BJ (cell line): Measurements from ENCODE around the gene MARCHF6. TPM values are rescaled to one million over a fixed set of nuclear protein-coding genes. Genes with fewer than 3 reads are reported as not detected.
"Not testable (repeated sequence)": the region's sequence is repeated elsewhere in the genome, so short reads cannot be mapped to it uniquely, and the experiment has no call there.

ENCODE experiments used
- CTCF ChIA-PET: fragments of 350-600 bp; formaldehyde crosslinking; extraction: SDS; loops from one replicate; lab custom pipeline; 2021; ENCODE audit warnings: antibody characterized with exemption, inconsistent platforms; lab: Yijun Ruan, JAX
- POLR2A ChIA-PET: fragments of 300-600 bp; sonication (Branson Sonifier 250); formaldehyde crosslinking; extraction: SDS; loops from one replicate; lab custom pipeline; 2021; ENCODE audit warnings: antibody characterized with exemption; lab: Charles Lee
- DNase-seq: peaks from one replicate; pipeline ENCODE4 v3.0.0-alpha.2; 2011; ENCODE audit warnings: low read depth
- H3K27me3 ChIP-seq: 2 replicates; pipeline ENCODE4 v1.6.0; 2011; ENCODE audit warnings: low read length; ENCODE audit not compliant: control insufficient read depth, insufficient read depth
- H3K36me3 ChIP-seq: 2 replicates; pipeline ENCODE4 v1.5.1; 2011; ENCODE audit warnings: low read length; ENCODE audit not compliant: control insufficient read depth, insufficient read depth
- H3K4me3 ChIP-seq: 2 replicates; pipeline ENCODE4 v1.5.1; 2011; ENCODE audit warnings: low read depth, mild to moderate bottlenecking, control low read depth, low read length
- polyA plus RNA-seq: library from polyadenylated mRNA; depleted of rRNA; stranded (reverse); fragments of >200 nt; gene quantifications from 2 replicates; pipeline ENCODE4 v1.2.3, GENCODE V29; 2011
- TF ChIP-seq, protein P1 (sequence below): IDR thresholded peaks from 2 replicates; pipeline ENCODE4 v1.5.1; 2011; ENCODE audit warnings: low read depth, mild to moderate bottlenecking, control low read depth, inconsistent platforms, low read length, moderate library complexity; ENCODE audit not compliant: insufficient read depth

The MARCHF6 gene
- polyA plus RNA-seq, 1 experiment: 110 TPM

- Histone ChIP-seq H3K36me3 (no peaks in the 10 kb centered on the region), H3K4me3 (peak within 1 kb of the TSS; percentile 71), H3K27me3 (no peaks in the 10 kb centered on the region)
- TF ChIP-seq, protein P1, sequence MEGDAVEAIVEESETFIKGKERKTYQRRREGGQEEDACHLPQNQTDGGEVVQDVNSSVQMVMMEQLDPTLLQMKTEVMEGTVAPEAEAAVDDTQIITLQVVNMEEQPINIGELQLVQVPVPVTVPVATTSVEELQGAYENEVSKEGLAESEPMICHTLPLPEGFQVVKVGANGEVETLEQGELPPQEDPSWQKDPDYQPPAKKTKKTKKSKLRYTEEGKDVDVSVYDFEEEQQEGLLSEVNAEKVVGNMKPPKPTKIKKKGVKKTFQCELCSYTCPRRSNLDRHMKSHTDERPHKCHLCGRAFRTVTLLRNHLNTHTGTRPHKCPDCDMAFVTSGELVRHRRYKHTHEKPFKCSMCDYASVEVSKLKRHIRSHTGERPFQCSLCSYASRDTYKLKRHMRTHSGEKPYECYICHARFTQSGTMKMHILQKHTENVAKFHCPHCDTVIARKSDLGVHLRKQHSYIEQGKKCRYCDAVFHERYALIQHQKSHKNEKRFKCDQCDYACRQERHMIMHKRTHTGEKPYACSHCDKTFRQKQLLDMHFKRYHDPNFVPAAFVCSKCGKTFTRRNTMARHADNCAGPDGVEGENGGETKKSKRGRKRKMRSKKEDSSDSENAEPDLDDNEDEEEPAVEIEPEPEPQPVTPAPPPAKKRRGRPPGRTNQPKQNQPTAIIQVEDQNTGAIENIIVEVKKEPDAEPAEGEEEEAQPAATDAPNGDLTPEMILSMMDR: no peak
- DNase-seq: no peak
- ChIA-PET CTCF (interaction anchor here (1.6 kb wide), 1 partner anchor 23 kb away, joined by 4 read pairs; no protein-coding TSS in a partner anchor), POLR2A (no interaction called here)
Observed at GRCh38 chr5:10307206-10308148, 46.0 kb upstream of the MARCHF6 start, which contains the start of gene CMBL. TSS of gene CMBL (minus strand) at chr5:10307902. CDS start at chr5:10290762, 17,140 bp downstream.

DNA sequence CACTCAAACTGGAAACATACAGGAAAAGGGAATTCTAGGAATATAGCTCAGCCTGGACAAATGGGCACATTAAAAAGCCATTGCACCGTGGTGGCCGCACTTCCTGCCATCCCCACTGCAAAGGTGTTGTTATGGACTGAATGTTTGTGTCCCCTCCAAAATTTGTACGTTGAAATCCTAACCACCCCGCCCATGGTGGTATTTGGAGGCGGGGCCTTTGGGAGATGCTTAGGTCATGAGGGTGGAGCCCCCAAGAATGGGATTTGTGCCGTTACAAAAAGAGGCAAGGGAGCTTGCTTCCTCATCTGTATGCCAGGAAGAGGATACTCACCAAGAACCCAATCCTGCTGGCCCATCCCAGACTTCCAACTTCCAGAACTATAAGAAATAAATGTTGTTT lies 44.7 kb upstream of the MARCHF6 start:
- DNase-seq: no peak
- CTCF ChIA-PET: interaction anchor here (1.4 to 1.6 kb wide), 2 partner anchors 25 to 115 kb away, joined by 3 to 4 read pairs; no protein-coding TSS in a partner anchor
- TF ChIP-seq, protein P1: no peak
- POLR2A ChIA-PET: no interaction called here
- H3K27me3 ChIP-seq: no peaks in the 10 kb centered on the region
- H3K4me3 ChIP-seq: no peak overlapping the region
- no peaks in the 10 kb centered on the region for H3K36me3 ChIP-seq

GRCh38 chr5:10310066-10310779 lies 43.3 kb upstream of the MARCHF6 start:
- TF ChIP-seq, protein P1: no peak
- ChIA-PET POLR2A (no interaction called here), CTCF (interaction anchor here (1.3 to 1.4 kb wide), 2 partner anchors 26 to 114 kb away, joined by 3 to 5 read pairs; no protein-coding TSS in a partner anchor)
- DNase-seq: no peak
- Histone ChIP-seq H3K4me3 (no peak overlapping the region), H3K36me3 (no peaks in the 10 kb centered on the region), H3K27me3 (no peaks in the 10 kb centered on the region)

GRCh38 chr5:10310835-10311570 lies 42.5 kb upstream of the MARCHF6 start:
- H3K27me3 ChIP-seq, H3K36me3 ChIP-seq, DNase-seq, POLR2A ChIA-PET, H3K4me3 ChIP-seq: not testable (repeated sequence)
- CTCF ChIA-PET: interaction anchor here (1.3 to 1.8 kb wide), 2 partner anchors 18 to 27 kb away, joined by 4 to 5 read pairs; no protein-coding TSS in a partner anchor
